ENCODE measurements around the gene JUP. TPM values are rescaled to one million over a fixed set of nuclear protein-coding genes. Genes with fewer than 3 reads are reported as not detected.
A peak's percentile ranks its signal among the peaks of the same experiment; 100 is the strongest.
"Not testable (repeated sequence)": the region's sequence is repeated elsewhere in the genome, so short reads cannot be mapped to it uniquely, and the experiment has no call there.

JUP gene
- total RNA-seq, 1 donor from 2014 or later: 58.3 TPM

- no peak for DNase-seq (ENCODE audit: low spot score)
Observed at GRCh38 chr17:41781404-41782110, 5.0 kb downstream of the JUP start.

- no peak for DNase-seq (ENCODE audit: low spot score)
Observed at GRCh38 chr17:41779954-41780353, 6.6 kb downstream of the JUP start.

GRCh38 chr17:41777574-41778188 lies 8.8 kb downstream of the JUP start:
- DNase-seq (ENCODE audit: low spot score): peak; percentile 94

- DNase-seq (ENCODE audit: low spot score): no peak
Observed at GRCh38 chr17:41777157-41777573, 9.3 kb downstream of the JUP start.

- DNase-seq (ENCODE audit: low spot score): not testable (repeated sequence)
Observed at GRCh38 chr17:41776262-41776900, 10.1 kb downstream of the JUP start.

GRCh38 chr17:41775394-41776226 lies 10.9 kb downstream of the JUP start:
- no peak for DNase-seq (ENCODE audit: low spot score)

- DNase-seq (ENCODE audit: low spot score): no peak
Observed at GRCh38 chr17:41773731-41774193, 12.7 kb downstream of the JUP start.

GRCh38 chr17:41773190-41773588 lies 13.3 kb downstream of the JUP start:
- DNase-seq (ENCODE audit: low spot score): peak; percentile 89

GRCh38 chr17:41772586-41773189 lies 13.8 kb downstream of the JUP start:
- no peak for DNase-seq (ENCODE audit: low spot score)

GRCh38 chr17:41772218-41772585 lies 14.3 kb downstream of the JUP start:
- DNase-seq (ENCODE audit: low spot score): peak; percentile 55

- DNase-seq (ENCODE audit: low spot score): no peak
Observed at GRCh38 chr17:41771389-41772206, 14.9 kb downstream of the JUP start.

GRCh38 chr17:41769985-41770384 lies 16.5 kb downstream of the JUP start:
- no peak for DNase-seq (ENCODE audit: low spot score)

GRCh38 chr17:41769346-41769862 lies 17.1 kb downstream of the JUP start:
- DNase-seq (ENCODE audit: low spot score): no peak

- no peak for DNase-seq (ENCODE audit: low spot score)
Observed at GRCh38 chr17:41768682-41769288, 17.7 kb downstream of the JUP start.

- no peak for DNase-seq (ENCODE audit: low spot score)
Observed at GRCh38 chr17:41767324-41768042, 19.0 kb downstream of the JUP start.

GRCh38 chr17:41766135-41766534 lies 20.4 kb downstream of the JUP start:
- no peak for DNase-seq (ENCODE audit: low spot score)

- DNase-seq (ENCODE audit: low spot score): no peak
Observed at GRCh38 chr17:41763327-41763726, 23.2 kb downstream of the JUP start.

- DNase-seq (ENCODE audit: low spot score): no peak
Observed at GRCh38 chr17:41762841-41763240, 23.7 kb downstream of the JUP start.

- DNase-seq (ENCODE audit: low spot score): no peak
Observed at GRCh38 chr17:41762391-41762790, 24.1 kb downstream of the JUP start.

Measured in umbilical cord (tissue), 2 donors.